ENCODE measurements around the gene MAFF.
"Not testable (repeated sequence)": the region's sequence is repeated elsewhere in the genome, so short reads cannot be mapped to it uniquely, and the experiment has no call there.

MAFF gene

GRCh38 chr22:38228326-38228872 is 26.6 kb downstream of the MAFF start:
- DNase-seq, result no peak

- no peak for DNase-seq
Measured at GRCh38 chr22:38228873-38229740, 27.3 kb downstream of the MAFF start.

- no peak for DNase-seq
Measured at GRCh38 chr22:38230108-38230825, 28.5 kb downstream of the MAFF start.

- no peak for DNase-seq
Measured at GRCh38 chr22:38230916-38231315, 29.1 kb downstream of the MAFF start.

- DNase-seq, result no peak
Measured at GRCh38 chr22:38232196-38232595, 30.4 kb downstream of the MAFF start.

- DNase-seq, result no peak
Measured at GRCh38 chr22:38233427-38233826, 31.6 kb downstream of the MAFF start.

- not testable (repeated sequence) for DNase-seq
Measured at GRCh38 chr22:38233856-38234255, 32.1 kb downstream of the MAFF start.

- no peak for DNase-seq
Measured at GRCh38 chr22:38235240-38235850, 33.6 kb downstream of the MAFF start.

GRCh38 chr22:38236786-38237185 is 35.0 kb downstream of the MAFF start:
- no peak for DNase-seq

GRCh38 chr22:38238519-38239071 is 36.8 kb downstream of the MAFF start:
- DNase-seq, result no peak

- peak; percentile 40 for DNase-seq
Measured at GRCh38 chr22:38239101-38239761, 37.4 kb downstream of the MAFF start.

GRCh38 chr22:38240734-38241252 is 39.0 kb downstream of the MAFF start:
- DNase-seq, result peak; percentile 31

- no peak for DNase-seq
Measured at GRCh38 chr22:38243007-38243765, 41.4 kb downstream of the MAFF start.

GRCh38 chr22:38244106-38244505 is 42.3 kb downstream of the MAFF start:
- DNase-seq, result no peak

- DNase-seq, result no peak
Measured at GRCh38 chr22:38246046-38246658, 44.4 kb downstream of the MAFF start.

GRCh38 chr22:38246692-38247091 is 44.9 kb downstream of the MAFF start:
- no peak for DNase-seq

- no peak for DNase-seq
Measured at GRCh38 chr22:38247713-38248112, 45.9 kb downstream of the MAFF start.

GRCh38 chr22:38248280-38248679 is 46.5 kb downstream of the MAFF start:
- no peak for DNase-seq

GRCh38 chr22:38249301-38249700 is 47.5 kb downstream of the MAFF start:
- no peak for DNase-seq

GRCh38 chr22:38249803-38250642 is 48.2 kb downstream of the MAFF start:
- no peak for DNase-seq

Data from T1000 (cell line).